Stimulated activated CD8-positive, alpha-beta memory T cell treated with anti-CD3 and anti-CD28 coated beads, Interleukin-7, amount 100 ng/mL, for 4 hours (primary cell): Measurements from ENCODE around the gene MRTFA.
"Not testable (repeated sequence)": the region's sequence is repeated elsewhere in the genome, so short reads cannot be mapped to it uniquely, and the experiment has no call there.

Source experiments
- DNase-seq, 2 donors: peaks; one replicate each; pipeline ENCODE4 v3.0.0-alpha.2; 2020; ENCODE audit warnings: low read depth in 2 of 2

MRTFA gene

DNA sequence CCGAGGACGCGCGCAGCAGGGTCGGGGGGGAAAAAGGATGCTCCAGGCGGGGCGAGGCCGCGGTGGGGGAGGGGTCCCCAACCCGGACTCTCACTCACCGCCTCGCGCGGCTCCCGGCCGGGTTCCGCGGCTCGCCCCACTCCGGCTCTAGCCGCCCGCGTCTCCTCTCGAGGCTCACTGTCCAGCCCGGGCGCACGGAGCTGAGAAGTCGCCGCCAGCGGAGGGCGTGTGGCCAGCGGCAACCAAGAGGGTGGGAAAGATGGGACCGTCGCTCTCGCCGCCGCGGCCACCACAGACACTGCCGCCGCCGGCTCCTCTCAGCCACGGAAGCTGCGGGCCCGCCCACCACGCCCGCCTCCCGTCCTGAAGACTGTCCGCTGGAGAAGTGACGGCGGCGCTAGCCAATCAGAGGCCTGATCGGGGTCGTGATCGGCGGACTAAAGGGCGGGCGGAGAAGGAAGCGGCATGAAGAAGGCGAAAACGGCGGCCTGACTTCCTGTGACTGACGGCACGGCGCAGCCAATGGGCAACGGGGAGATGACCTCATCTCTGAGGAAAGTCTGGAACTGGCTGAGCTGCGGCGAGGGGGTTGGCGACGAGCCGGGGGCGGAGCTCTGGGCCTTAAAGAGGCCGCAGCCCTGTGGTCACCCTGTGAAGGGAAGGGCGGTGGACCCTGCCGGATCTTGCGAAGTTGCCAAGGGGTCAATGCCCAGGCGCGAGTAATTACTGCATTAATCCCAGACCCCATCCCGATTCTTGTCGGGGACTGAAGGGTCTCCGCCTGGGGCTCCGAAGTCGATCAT is at the start of gene MRTFA:
Gene MRTFA, minus strand, starts transcription at position 340 of the 803 bp plus-strand sequence.
- DNase-seq: peak; percentile 99 to 100

DNA sequence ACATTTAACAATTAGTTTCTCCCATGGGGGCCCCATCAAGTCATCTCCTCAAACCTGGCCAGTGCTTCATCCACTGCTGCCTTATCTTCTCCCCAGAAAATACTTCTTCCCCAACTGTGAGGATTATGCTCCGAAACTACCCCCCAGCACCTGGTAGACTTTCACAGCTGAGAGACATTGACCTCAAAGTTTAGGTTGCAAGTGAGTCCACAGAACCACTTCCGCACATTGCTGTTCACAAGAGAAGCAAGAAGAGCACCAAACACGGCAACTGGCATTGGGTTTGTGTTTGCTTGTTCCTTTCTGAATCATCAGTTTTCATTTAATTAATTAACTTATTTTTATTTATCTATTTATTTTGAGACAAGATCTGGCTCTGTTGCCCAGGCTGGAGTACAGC is 48.9 kb upstream of the MRTFA start:
- no peak for DNase-seq

DNA sequence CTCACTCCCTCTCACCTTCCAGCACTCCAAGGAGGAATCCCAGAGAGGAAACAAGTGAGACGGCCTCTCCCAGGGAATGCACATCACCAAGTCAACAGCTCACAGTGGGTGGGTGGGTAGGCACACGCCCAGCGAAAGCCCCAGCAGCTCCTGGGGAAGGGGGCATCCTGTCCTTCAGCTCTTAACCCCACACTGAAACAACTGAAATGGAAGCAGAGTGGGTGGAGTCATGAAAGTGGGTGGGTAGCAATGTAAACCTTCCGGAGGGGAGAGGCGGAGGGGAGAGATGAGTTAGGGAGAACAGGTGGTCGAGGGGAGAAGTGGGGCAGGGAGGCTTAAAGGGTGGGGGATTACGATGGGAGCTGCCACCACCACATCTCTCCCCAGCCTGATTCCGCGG is 48.2 kb upstream of the MRTFA start:
- no peak for DNase-seq

DNA sequence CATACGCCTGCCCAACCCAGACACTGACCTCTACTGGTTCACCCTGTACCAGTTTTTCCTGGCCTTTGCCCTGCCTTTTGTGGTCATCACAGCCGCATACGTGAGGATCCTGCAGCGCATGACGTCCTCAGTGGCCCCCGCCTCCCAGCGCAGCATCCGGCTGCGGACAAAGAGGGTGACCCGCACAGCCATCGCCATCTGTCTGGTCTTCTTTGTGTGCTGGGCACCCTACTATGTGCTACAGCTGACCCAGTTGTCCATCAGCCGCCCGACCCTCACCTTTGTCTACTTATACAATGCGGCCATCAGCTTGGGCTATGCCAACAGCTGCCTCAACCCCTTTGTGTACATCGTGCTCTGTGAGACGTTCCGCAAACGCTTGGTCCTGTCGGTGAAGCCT is 44.9 kb upstream of the MRTFA start:
- DNase-seq: no peak

DNA sequence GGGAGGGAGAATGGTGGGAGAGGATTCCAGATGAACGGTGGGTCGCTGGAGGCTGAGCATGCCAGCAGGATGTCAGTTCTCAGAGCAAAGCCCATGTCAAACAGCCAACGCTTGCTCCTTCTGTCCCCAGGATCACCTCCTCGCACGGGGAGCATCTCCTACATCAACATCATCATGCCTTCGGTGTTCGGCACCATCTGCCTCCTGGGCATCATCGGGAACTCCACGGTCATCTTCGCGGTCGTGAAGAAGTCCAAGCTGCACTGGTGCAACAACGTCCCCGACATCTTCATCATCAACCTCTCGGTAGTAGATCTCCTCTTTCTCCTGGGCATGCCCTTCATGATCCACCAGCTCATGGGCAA is 44.3 kb upstream of the MRTFA start:
- no peak for DNase-seq

DNA sequence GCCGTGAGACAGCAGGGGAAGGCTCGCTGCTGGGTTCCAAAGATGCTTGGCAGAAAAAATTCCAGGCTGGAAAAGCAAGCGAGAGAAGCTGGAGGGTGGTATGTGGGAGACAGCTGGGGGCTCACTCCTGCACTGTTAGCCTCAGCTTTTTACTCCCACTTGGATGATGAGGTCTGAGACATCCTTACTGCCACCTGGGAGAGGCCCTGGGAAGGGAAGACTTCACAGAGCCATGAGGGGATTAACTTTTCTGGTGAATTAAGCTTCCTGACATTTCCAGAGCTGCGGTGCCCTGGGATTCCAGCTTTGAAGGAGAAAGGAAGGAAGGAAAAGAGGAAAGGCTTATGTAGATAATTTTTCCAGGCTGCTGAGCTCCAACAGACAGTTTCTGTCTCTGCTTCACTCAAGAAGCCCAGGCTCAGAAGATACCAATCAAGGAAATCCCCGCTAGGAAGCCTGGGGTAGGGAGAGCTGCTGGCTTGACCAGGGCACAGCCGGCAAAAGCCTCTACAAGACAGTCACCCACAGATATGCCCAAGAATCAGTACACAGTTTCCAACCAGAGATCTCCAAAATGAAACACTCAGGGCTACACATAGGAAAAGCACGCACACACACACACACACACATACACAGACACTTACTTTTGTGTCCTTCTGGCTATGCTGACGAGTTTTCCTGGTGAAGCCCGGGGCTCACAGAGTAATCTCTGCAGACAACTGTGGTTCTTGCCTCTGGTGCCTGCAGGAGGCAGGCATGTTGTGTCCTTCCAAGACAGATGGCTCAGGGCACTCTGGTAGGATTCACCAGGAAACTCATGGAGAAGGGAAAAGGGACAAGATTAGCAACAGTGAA is 43.7 kb upstream of the MRTFA start:
- no peak for DNase-seq

DNA sequence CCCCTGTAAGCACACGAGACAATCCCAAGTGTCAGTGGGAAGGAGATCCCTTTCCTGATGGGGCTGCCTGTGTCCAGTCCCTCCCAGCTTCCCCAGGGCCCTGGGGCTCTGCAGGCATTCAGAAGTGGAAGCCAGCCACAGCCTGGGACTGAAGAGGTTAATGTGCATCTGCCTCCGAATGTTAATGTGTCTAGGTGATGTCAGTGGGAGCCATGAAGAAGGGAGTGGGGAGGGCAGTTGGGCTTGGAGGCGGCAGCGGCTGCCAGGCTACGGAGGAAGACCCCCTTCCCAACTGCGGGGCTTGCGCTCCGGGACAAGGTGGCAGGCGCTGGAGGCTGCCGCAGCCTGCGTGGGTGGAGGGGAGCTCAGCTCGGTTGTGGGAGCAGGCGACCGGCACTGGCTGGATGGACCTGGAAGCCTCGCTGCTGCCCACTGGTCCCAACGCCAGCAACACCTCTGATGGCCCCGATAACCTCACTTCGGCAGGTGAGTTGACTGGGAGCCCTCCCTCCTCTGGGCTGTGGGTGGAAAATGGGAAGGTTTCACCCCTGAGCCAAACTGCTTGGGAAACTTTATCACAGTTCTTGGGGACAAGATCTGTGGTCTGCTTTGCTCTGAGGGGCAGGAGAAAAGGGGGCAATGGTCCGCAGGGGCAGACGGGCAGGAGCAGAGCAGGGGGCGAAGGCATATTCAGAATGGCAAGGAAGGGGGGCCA is 42.9 kb upstream of the MRTFA start, which contains the start of gene MCHR1:
Gene MCHR1, plus strand, starts transcription at position 236 of the 715 bp plus-strand sequence. Its CDS starts 169 bp downstream, at position 405.
- no peak for DNase-seq

DNA sequence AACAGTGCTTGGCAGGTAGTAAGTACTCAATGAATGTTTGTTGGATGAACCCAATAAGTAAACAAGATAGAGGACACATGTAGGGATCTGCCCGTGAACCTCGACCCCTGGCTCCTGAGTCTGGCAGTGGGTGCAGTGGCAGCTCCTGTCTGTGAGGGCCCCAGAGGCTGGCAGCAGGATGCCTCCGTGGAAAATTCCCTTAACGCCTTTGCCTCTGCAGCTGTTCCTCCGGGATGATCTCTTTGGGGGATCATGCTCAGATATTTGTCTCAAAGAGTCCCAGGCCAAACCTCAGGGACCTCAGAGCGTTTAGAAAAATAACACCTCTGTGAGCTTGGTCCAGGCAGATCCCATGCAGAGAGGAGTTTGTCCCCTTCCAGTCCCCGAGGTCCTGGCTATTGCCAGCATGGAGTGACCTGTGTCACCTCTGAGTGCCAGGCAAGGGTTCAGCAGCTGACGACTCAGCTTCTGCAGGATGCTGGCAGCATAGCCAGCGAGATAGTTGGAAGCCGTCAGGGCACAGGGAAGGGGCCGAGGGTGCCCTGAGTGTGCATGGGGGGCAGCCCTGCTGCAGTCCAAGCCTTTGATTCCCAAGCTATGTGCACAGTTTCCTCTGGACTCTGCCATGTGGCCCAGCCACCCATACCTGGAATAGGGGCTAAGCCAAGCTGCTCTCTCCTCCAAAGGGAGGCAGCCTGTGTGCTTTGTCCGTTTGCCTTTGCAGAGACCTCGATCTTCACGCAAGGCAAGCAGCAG is 42.2 kb upstream of the MRTFA start:
- no peak for DNase-seq

DNA sequence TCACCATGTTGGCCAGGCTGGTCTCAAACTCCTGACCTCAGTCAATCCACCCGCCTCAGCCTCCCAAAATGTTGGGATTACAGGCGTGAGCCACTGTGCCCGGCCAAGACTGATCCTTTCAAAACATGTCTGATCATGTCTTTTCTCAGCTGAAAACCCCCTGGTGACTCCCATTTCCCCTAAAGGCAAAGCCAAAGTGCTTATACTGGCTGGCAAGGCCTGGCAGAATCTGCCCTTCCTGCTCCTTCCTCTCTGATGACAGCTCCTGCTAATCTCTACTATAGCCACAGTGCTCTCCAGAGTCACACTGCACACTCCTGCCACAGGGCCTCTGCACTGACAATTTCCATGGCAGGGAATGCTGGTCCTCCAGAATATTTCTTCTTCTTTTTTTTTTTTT is 40.1 kb upstream of the MRTFA start:
- no peak for DNase-seq

DNA sequence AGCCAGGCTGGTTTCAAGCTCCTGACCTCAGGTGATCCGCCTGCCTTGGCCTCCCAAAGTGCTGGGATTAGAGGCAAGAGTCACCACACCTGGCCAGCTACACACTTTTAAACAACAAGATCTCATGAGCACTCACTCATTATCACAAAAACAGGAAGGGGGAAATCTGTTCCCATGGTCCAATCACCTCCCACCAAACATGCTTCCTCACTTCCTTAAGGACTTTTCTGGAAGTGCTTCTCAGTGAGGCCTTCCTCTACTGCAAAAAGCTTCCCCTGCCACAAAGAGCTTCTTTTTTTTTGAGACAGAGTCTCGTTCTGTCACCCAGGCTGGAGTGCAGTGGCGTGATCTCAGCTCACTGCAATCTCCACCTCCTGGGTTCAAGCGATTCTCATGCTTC is 39.6 kb upstream of the MRTFA start:
- not testable (repeated sequence) for DNase-seq

DNA sequence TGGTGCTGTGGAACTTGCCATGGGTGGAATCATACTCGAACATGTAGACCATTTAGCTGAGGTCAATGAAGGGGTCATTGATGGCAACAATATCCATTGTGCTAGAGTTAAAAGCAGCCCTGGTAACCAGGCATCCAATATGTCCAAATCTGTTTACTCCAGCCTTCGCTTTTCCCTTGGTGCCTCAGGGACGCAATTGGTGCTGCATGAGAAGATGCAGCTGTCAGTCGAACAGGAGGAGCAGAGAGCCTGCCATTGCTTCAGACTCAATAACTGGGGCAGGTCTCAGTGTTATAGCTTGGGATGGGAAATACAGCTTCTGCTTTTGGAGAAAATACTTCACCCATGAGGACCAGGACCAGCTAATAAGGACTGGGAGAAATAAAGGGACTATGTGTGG is 37.8 kb upstream of the MRTFA start:
- no peak for DNase-seq

DNA sequence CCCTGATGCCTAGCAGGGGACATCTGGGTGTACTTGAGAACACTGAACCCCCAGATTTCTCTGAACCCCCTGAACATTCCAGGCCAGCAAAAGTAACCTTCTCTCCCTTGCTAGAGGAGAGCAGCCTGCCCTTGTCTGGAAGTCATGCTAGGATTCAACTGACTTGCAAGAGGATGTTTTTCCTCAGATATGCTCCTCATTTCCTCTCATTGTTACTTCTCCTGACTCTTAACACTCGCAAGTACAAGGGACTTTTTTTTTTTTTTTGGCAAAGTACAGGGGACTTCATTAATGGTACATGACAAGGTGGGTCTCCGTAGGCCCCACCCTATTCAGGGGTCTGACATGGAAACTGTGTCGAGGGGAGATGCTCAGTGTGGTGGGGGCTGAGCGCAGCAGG is 36.5 kb upstream of the MRTFA start:
- no peak for DNase-seq

DNA sequence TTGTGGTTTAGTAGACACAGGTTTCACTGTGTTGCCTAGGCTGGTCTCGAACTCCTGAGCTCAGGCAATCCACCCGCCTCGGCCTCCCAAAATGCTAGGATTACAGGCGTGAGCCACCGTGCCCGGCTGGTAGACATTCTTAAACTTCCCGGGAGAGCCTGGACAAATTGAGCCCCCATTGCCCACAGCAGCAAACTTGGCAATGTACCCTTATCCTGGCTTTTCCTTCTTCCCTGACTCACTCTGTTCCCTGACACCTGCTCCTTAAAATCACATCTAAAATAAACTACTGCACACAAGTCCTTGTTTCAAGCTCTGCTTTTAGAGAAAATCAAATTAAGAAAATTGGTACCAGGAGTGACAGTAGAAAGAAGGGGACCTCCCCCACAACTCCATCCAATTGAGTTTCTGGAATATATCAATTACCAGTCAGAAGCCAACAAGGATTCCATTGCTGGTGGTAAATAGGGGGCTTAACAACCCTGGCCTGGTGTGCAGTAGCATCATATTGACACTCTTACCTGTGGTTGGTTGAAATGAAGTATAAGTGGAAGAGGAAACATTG is 35.4 kb upstream of the MRTFA start:
- DNase-seq: no peak

DNA sequence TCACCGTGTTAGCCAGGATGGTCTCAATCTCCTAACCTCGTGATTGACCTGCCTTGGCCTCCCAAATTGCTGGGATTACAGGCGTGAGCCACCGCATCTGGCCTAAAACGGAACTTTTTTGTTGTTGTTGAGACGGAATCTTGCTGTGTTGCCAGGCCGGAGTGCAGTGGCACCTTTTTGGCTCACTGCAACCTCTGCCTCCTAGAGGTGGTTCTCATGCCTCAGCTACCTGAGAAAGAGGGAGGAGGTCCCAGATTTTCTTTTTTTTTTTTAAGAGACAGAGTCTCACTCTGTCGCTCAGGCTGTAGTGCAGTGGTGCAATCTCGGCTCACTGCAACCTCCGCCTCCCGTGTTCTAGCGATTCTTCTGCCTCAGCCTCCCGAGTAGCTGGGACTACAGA is 34.9 kb upstream of the MRTFA start:
- no peak for DNase-seq

DNA sequence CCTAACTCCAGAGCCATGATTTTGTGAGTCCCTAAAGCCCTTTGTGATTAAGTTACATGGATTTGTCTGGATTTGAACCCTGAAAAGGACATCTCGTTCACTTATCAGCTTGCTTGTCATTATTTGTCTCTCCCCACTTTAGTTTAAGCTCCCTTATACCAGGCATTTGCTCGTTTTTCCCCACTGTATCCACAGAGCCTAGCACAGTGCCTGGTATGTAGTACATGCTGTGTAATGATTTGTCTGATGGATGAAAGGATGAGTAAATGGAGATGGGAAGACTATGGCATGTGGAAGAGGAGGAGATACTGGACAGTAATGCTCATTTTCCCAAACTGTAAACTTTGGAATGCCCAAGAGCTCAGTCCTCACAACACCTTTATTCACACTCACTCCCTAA is 33.5 kb upstream of the MRTFA start:
- no peak for DNase-seq

DNA sequence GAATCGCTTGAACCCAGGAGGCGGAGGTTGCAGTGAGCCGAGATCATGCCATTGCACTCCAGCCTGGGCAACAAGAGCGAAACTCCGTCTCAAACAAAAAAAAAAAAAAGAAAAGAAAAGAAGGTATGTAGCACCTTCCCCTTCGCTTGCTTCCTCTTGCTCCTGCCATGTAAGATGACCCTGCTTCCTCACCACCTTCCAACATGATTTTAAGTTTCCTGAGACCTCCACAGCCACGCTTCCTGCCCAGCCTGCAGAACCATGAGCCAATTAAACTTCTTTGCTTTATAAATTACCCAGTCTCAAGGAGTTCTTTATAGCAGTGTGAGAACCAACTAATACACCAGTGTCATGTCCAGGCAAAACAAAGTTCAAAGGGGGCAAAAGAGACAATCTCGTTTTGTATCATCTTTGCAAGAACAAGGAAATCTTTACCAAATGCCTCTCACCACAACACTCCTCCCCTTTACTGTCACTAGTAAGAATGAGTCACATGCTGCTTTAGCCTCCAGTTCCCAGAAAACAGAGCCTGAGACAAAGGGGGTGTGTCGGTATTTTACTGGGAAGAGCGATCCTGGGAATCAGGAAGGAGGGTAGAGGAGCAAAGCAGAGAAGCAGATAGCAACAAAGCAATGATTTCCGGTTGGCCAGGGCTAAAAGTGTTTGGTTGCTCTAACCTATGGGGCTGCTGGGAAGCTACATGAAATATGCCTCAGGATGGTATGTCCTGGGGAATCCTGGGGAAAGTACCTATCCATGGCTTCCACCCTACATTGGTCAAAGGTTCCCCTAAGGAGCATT is 32.3 kb upstream of the MRTFA start:
- DNase-seq: no peak

DNA sequence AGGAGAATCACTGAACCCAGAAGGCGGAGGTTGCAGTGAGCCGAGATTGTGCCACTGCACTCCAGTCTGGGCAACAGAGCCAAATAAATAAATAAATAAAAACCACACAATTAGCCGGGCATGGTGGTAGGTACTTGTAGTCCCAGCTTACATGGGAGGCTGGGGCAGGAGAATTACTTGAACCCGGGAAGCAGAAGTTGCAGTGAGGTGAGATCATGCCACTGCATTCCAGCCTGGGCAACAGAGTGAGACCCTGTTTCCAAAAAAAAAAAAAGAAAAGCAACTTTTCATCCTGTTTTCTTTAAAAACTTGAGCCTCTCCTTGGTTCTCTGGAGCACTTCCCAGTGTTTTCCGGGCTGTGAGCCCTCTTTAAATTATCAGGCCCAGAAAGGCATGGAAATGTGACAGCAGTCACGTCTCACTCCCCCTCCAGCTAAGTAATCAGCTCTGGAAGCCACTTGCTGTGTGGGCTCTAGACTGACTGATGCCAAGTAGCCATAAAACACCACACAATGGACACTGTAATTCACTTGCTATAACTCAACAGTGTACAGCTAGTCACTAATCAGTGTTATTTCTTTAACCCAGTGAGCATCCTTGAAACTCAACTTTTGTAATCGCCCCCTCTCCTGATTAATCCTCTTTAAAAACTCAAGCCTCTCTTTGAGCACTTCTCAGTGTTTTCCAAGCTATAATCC is 29.8 kb upstream of the MRTFA start:
- DNase-seq: no peak

DNA sequence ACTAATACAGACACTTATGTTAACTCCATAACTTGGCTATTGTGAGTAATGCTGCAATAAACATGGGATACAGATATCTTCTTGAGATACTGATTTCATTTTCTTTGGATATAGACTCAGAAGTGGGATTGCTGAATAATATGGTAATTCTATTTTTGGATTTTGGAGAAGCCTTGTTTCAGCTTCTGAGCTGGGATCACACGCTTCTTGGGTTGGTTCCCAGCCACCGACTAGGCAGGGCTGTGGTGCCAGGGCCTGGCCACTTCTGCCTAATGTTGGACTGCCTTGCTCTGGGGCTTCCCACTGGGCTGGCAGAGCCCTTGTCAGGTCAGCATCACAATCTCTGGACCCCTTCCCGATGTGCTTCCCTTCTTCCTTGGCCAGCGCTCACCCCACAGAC is 28.8 kb upstream of the MRTFA start:
- no peak for DNase-seq

DNA sequence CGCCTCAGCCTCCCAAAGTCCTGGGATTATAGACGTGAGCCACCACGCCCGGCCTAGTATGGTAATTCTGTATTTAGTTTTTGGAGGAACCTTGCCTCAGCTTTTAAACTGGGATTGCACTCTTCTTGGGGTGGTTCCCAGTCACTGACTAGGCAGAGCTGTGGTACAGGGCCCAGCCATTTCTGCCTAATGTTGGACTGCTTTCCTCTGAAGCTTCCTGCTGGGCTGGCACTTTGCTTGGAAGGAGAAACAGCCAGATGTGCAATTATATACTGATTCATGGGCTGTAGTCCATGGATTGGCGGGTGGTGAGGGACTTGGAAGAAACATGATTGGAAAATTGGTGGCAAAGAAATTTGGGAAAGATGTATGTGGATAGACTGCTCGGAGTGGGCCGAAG is 25.2 kb upstream of the MRTFA start:
- DNase-seq: no peak

DNA sequence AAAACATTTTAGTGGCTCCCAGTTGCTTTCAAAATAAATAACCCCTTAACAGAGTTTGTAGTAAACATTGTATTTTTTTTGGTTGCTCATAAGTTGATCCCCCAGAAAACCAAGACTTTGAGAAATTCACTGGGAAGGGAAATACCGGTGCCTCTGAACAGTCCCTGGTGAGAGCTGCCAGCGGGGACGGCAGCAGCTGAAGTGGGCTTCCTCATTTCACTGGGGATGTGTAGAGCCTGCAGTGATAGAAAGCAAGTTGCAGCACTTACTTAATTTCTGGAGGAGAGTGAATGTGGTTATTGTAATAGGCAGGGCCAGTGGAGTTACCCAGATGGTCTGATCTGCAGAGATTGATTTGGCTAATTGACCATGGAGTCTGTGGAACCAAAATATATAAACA is 24.2 kb upstream of the MRTFA start:
- no peak for DNase-seq
